ENCODE measurements around the gene ARHGEF2.

ARHGEF2 gene

GRCh38 chr1:155970531-155971167 is 7.7 kb downstream of the ARHGEF2 start:
- no peak overlapping the region for H3K18ac ChIP-seq (ENCODE audit: low read length)
- H2AK5ac ChIP-seq (ENCODE audit: low read length): no peak overlapping the region
- H3K79me2 ChIP-seq (ENCODE audit: control insufficient read depth, insufficient read depth, low read length, poor library complexity): peaks cover 18% of the 10 kb centered on the region

GRCh38 chr1:155969377-155969791 is 9.0 kb downstream of the ARHGEF2 start:
- H3K79me1 ChIP-seq (ENCODE audit: low read length): no peaks in the 10 kb centered on the region
- DNase-seq: no peak

More at GRCh38 chr1:155970531-155971167, 7.7 kb downstream of the ARHGEF2 start:
- no peak overlapping the region for H4K91ac ChIP-seq (ENCODE audit: low read depth, low read length)
- H3K36me3 ChIP-seq (ENCODE audit: control insufficient read depth in 1 of 2, insufficient read depth in 2 of 2, low read length in 2 of 2): peaks cover 40 to 41% of the 10 kb centered on the region in 2 experiments
- no peak overlapping the region for H2BK120ac ChIP-seq (ENCODE audit: insufficient read depth, low read length, poor library complexity)
- H2BK5ac ChIP-seq (ENCODE audit: low read depth, low read length, poor library complexity): no peak overlapping the region
- H3K4me3 ChIP-seq (ENCODE audit: low read depth, low read length): no peak overlapping the region
- H4K8ac ChIP-seq (ENCODE audit: low read depth, low read length): no peak overlapping the region
- no peaks in the 10 kb centered on the region for H3K79me1 ChIP-seq (ENCODE audit: low read length)
- no CpG with 5 or more reads among the region's 11 CpGs for WGBS (ENCODE audit: extremely low coverage, insufficient coverage, insufficient read length)
- H2BK12ac ChIP-seq (ENCODE audit: low read length): no peak overlapping the region
- H2AFZ ChIP-seq (ENCODE audit: insufficient read depth, low read length, poor library complexity): no peak overlapping the region
- no peak overlapping the region for H3K4ac ChIP-seq (ENCODE audit: low read depth, low read length)
- H3K27me3 ChIP-seq (ENCODE audit: insufficient read depth, low read length): no peaks in the 10 kb centered on the region
- H3K27ac ChIP-seq (ENCODE audit: low read depth, low read length): no peak overlapping the region
- no peak overlapping the region for H3K23ac ChIP-seq (ENCODE audit: low read length)
- no peak overlapping the region for H3K9ac ChIP-seq (ENCODE audit: low read length)
- no peak overlapping the region for H4K12ac ChIP-seq (ENCODE audit: low read depth, low read length)
- H3K4me2 ChIP-seq (ENCODE audit: low read length): no peak overlapping the region
- no peaks in the 10 kb centered on the region for H3K9me3 ChIP-seq (ENCODE audit: insufficient read depth, low read depth, low read length)
- peak; percentile 65 to 66 for DNase-seq
- H3K4me1 ChIP-seq (ENCODE audit: control insufficient read depth in 1 of 2, insufficient read depth in 2 of 2, low read length in 2 of 2): peaks cover 7 to 9% of the 10 kb centered on the region in 2 experiments
- H3K14ac ChIP-seq (ENCODE audit: low read length): no peak overlapping the region

DNA sequence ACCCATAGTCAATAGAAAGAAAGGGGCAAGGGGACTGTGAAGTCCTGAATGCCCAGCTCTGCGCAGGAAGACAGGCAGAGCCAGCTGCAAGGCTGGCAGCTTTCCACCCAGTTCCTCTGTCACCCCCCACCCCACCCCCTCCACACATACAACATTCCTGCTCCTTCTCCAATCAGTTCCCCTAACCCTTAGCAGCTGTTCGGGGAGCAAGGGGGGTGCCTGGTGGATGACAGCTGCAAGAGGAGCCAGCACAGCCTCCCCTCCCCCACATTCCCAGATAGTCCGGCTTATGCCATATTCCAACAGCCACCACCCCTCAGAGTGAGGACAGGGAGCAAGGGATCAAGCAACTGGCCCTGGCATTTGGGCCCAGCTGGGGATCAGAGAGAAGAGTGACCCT is 9.7 kb downstream of the ARHGEF2 start:
- H3K36me3 ChIP-seq (ENCODE audit: control insufficient read depth in 1 of 2, insufficient read depth in 2 of 2, low read length in 2 of 2): peaks cover 51 to 54% of the 10 kb centered on the region in 2 experiments
- no peak overlapping the region for H4K8ac ChIP-seq (ENCODE audit: low read depth, low read length)
- no peak for DNase-seq
- H3K23ac ChIP-seq (ENCODE audit: low read length): no peak overlapping the region
- no peak overlapping the region for H3K14ac ChIP-seq (ENCODE audit: low read length)
- H2BK12ac ChIP-seq (ENCODE audit: low read length): no peak overlapping the region
- H3K27me3 ChIP-seq (ENCODE audit: insufficient read depth, low read length): no peaks in the 10 kb centered on the region
- H3K9ac ChIP-seq (ENCODE audit: low read length): no peak overlapping the region
- no peak overlapping the region for H3K4ac ChIP-seq (ENCODE audit: low read depth, low read length)
- H3K9me3 ChIP-seq (ENCODE audit: insufficient read depth, low read depth, low read length): no peaks in the 10 kb centered on the region
- no peak overlapping the region for H4K12ac ChIP-seq (ENCODE audit: low read depth, low read length)
- peaks cover 0 to 4% of the 10 kb centered on the region in 2 experiments for H3K4me1 ChIP-seq (ENCODE audit: control insufficient read depth in 1 of 2, insufficient read depth in 2 of 2, low read length in 2 of 2)
- H3K79me2 ChIP-seq (ENCODE audit: control insufficient read depth, insufficient read depth, low read length, poor library complexity): peaks cover 4% of the 10 kb centered on the region
- no peaks in the 10 kb centered on the region for H3K79me1 ChIP-seq (ENCODE audit: low read length)
- H3K27ac ChIP-seq (ENCODE audit: low read depth, low read length): no peak overlapping the region
- H3K18ac ChIP-seq (ENCODE audit: low read length): no peak overlapping the region
- no peak overlapping the region for H2AFZ ChIP-seq (ENCODE audit: insufficient read depth, low read length, poor library complexity)
- no peak overlapping the region for H2BK5ac ChIP-seq (ENCODE audit: low read depth, low read length, poor library complexity)
- H4K91ac ChIP-seq (ENCODE audit: low read depth, low read length): no peak overlapping the region
- no peak overlapping the region for H3K4me2 ChIP-seq (ENCODE audit: low read length)
- H3K4me3 ChIP-seq (ENCODE audit: low read depth, low read length): no peak overlapping the region
- H2BK120ac ChIP-seq (ENCODE audit: insufficient read depth, low read length, poor library complexity): no peak overlapping the region
- no CpG with 5 or more reads among the region's 3 CpGs for WGBS (ENCODE audit: extremely low coverage, insufficient coverage, insufficient read length)
- H2AK5ac ChIP-seq (ENCODE audit: low read length): no peak overlapping the region

More at GRCh38 chr1:155969377-155969791, 9.0 kb downstream of the ARHGEF2 start:
- no peak overlapping the region for H2AK5ac ChIP-seq (ENCODE audit: low read length)
- no peak overlapping the region for H3K9ac ChIP-seq (ENCODE audit: low read length)
- H4K12ac ChIP-seq (ENCODE audit: low read depth, low read length): no peak overlapping the region
- H2AFZ ChIP-seq (ENCODE audit: insufficient read depth, low read length, poor library complexity): no peak overlapping the region
- H3K23ac ChIP-seq (ENCODE audit: low read length): no peak overlapping the region
- H3K4me2 ChIP-seq (ENCODE audit: low read length): no peak overlapping the region
- no peak overlapping the region for H3K14ac ChIP-seq (ENCODE audit: low read length)
- H3K4me3 ChIP-seq (ENCODE audit: low read depth, low read length): no peak overlapping the region
- peaks cover 0 to 4% of the 10 kb centered on the region in 2 experiments for H3K4me1 ChIP-seq (ENCODE audit: control insufficient read depth in 1 of 2, insufficient read depth in 2 of 2, low read length in 2 of 2)
- peak overlapping the region; percentile 37 for H3K18ac ChIP-seq (ENCODE audit: low read length)
- H3K27me3 ChIP-seq (ENCODE audit: insufficient read depth, low read length): no peaks in the 10 kb centered on the region
- WGBS (ENCODE audit: extremely low coverage, insufficient coverage, insufficient read length): no CpG with 5 or more reads among the region's 9 CpGs
- peaks cover 7% of the 10 kb centered on the region for H3K79me2 ChIP-seq (ENCODE audit: control insufficient read depth, insufficient read depth, low read length, poor library complexity)
- no peak overlapping the region for H2BK12ac ChIP-seq (ENCODE audit: low read length)
- H3K27ac ChIP-seq (ENCODE audit: low read depth, low read length): no peak overlapping the region
- no peak overlapping the region for H4K8ac ChIP-seq (ENCODE audit: low read depth, low read length)
- no peak overlapping the region for H2BK120ac ChIP-seq (ENCODE audit: insufficient read depth, low read length, poor library complexity)
- H3K4ac ChIP-seq (ENCODE audit: low read depth, low read length): no peak overlapping the region
- peaks cover 53% of the 10 kb centered on the region in 2 experiments for H3K36me3 ChIP-seq (ENCODE audit: control insufficient read depth in 1 of 2, insufficient read depth in 2 of 2, low read length in 2 of 2)
- H3K9me3 ChIP-seq (ENCODE audit: insufficient read depth, low read depth, low read length): no peaks in the 10 kb centered on the region
- no peak overlapping the region for H2BK5ac ChIP-seq (ENCODE audit: low read depth, low read length, poor library complexity)
- no peak overlapping the region for H4K91ac ChIP-seq (ENCODE audit: low read depth, low read length)

- no CpG with 5 or more reads among the region's 7 CpGs for WGBS (ENCODE audit: extremely low coverage, insufficient coverage, insufficient read length)
Measured at GRCh38 chr1:155968051-155968400, 10.3 kb downstream of the ARHGEF2 start.

More at GRCh38 chr1:155968051-155968400, 10.3 kb downstream of the ARHGEF2 start:
- H3K9ac ChIP-seq (ENCODE audit: low read length): no peak overlapping the region
- H2BK12ac ChIP-seq (ENCODE audit: low read length): no peak overlapping the region
- no peak overlapping the region for H3K4me2 ChIP-seq (ENCODE audit: low read length)
- H3K4ac ChIP-seq (ENCODE audit: low read depth, low read length): no peak overlapping the region
- H2BK120ac ChIP-seq (ENCODE audit: insufficient read depth, low read length, poor library complexity): no peak overlapping the region
- no peak overlapping the region for H2AK5ac ChIP-seq (ENCODE audit: low read length)
- no peak overlapping the region for H2BK5ac ChIP-seq (ENCODE audit: low read depth, low read length, poor library complexity)
- H4K8ac ChIP-seq (ENCODE audit: low read depth, low read length): no peak overlapping the region
- no peak overlapping the region for H3K4me3 ChIP-seq (ENCODE audit: low read depth, low read length)
- H3K14ac ChIP-seq (ENCODE audit: low read length): no peak overlapping the region
- no peak overlapping the region for H4K12ac ChIP-seq (ENCODE audit: low read depth, low read length)
- no peak for DNase-seq
- no peaks in the 10 kb centered on the region for H3K79me1 ChIP-seq (ENCODE audit: low read length)
- H3K18ac ChIP-seq (ENCODE audit: low read length): no peak overlapping the region
- H3K23ac ChIP-seq (ENCODE audit: low read length): no peak overlapping the region
- no peaks in the 10 kb centered on the region for H3K27me3 ChIP-seq (ENCODE audit: insufficient read depth, low read length)
- H3K36me3 ChIP-seq (ENCODE audit: control insufficient read depth in 1 of 2, insufficient read depth in 2 of 2, low read length in 2 of 2): peaks cover 52 to 54% of the 10 kb centered on the region in 2 experiments
- peaks cover 0 to 4% of the 10 kb centered on the region in 2 experiments for H3K4me1 ChIP-seq (ENCODE audit: control insufficient read depth in 1 of 2, insufficient read depth in 2 of 2, low read length in 2 of 2)
- H2AFZ ChIP-seq (ENCODE audit: insufficient read depth, low read length, poor library complexity): no peak overlapping the region
- no peak overlapping the region for H3K27ac ChIP-seq (ENCODE audit: low read depth, low read length)
- H3K79me2 ChIP-seq (ENCODE audit: control insufficient read depth, insufficient read depth, low read length, poor library complexity): peaks cover 4% of the 10 kb centered on the region
- H4K91ac ChIP-seq (ENCODE audit: low read depth, low read length): no peak overlapping the region
- no peaks in the 10 kb centered on the region for H3K9me3 ChIP-seq (ENCODE audit: insufficient read depth, low read depth, low read length)

Measured in trophoblast cell (in vitro differentiated cells and primary cell).